RWPE1 (cell line): Measurements from ENCODE around the gene DQX1.
A peak's percentile ranks its signal among the peaks of the same experiment; 100 is the strongest.

ENCODE experiments used
- CTCF ChIA-PET: fragments of 350-600 bp; sonication (Branson Sonifier 250); formaldehyde crosslinking; extraction: SDS; loops from one replicate; lab custom pipeline; 2021; lab: Yijun Ruan, JAX
- POLR2A ChIA-PET: fragments of 400-600 bp; formaldehyde crosslinking; extraction: SDS; loops from one replicate; lab custom pipeline; 2020; ENCODE audit warnings: antibody characterized with exemption; ENCODE audit not compliant: low non-redundant PET; lab: Yijun Ruan, JAX
- DNase-seq: peaks from one replicate; pipeline ENCODE4 v3.0.0; 2012; ENCODE audit warnings: low spot score
- H3K27ac ChIP-seq: fragments of 450-650 bp; 2 replicates; pipeline ENCODE4 v1.5.1; 2017
- TF ChIP-seq, protein P1 (sequence below): fragments of 450-650 bp; conservative IDR thresholded peaks from 2 replicates; pipeline ENCODE4 v1.5.1; 2017; ENCODE audit warnings: low read depth, mild to moderate bottlenecking

Gene DQX1

DNA sequence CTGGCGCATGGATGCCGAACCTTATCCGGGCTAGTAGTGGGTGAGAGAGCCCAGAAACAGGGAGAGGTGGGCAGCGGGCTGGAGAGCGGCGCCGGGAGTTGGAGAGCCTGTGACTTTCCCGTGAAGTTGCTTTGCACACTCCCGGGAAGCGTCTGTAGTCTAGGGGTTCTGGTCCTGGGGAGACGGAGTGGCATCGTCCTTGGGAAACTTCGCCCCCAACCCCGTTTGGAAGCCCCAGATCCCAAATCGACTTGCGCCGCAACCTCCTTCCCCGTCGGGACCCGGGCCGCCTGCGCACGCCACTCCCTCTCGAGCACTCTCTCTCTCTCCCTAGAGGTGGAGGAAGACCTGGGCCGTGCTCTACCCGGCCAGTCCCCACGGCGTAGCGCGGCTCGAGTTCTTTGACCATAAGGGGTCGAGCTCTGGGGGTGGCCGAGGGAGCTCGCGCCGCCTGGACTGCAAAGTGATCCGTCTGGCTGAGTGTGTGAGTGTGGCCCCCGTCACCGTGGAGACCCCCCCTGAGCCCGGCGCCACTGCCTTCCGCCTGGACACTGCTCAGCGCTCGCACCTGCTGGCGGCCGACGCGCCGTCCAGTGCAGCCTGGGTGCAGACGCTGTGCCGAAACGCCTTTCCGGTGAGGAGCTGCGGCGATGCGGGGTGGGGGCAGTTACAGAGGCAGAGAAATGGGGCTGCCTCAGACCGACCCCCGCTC is 28.9 kb upstream of the DQX1 start:
- H3K27ac ChIP-seq = peak overlapping the region; percentile 58
- CTCF ChIA-PET = no interaction called here
- DNase-seq = no peak
- TF ChIP-seq, protein P1, sequence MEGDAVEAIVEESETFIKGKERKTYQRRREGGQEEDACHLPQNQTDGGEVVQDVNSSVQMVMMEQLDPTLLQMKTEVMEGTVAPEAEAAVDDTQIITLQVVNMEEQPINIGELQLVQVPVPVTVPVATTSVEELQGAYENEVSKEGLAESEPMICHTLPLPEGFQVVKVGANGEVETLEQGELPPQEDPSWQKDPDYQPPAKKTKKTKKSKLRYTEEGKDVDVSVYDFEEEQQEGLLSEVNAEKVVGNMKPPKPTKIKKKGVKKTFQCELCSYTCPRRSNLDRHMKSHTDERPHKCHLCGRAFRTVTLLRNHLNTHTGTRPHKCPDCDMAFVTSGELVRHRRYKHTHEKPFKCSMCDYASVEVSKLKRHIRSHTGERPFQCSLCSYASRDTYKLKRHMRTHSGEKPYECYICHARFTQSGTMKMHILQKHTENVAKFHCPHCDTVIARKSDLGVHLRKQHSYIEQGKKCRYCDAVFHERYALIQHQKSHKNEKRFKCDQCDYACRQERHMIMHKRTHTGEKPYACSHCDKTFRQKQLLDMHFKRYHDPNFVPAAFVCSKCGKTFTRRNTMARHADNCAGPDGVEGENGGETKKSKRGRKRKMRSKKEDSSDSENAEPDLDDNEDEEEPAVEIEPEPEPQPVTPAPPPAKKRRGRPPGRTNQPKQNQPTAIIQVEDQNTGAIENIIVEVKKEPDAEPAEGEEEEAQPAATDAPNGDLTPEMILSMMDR = no peak
- POLR2A ChIA-PET = no interaction called here

DNA sequence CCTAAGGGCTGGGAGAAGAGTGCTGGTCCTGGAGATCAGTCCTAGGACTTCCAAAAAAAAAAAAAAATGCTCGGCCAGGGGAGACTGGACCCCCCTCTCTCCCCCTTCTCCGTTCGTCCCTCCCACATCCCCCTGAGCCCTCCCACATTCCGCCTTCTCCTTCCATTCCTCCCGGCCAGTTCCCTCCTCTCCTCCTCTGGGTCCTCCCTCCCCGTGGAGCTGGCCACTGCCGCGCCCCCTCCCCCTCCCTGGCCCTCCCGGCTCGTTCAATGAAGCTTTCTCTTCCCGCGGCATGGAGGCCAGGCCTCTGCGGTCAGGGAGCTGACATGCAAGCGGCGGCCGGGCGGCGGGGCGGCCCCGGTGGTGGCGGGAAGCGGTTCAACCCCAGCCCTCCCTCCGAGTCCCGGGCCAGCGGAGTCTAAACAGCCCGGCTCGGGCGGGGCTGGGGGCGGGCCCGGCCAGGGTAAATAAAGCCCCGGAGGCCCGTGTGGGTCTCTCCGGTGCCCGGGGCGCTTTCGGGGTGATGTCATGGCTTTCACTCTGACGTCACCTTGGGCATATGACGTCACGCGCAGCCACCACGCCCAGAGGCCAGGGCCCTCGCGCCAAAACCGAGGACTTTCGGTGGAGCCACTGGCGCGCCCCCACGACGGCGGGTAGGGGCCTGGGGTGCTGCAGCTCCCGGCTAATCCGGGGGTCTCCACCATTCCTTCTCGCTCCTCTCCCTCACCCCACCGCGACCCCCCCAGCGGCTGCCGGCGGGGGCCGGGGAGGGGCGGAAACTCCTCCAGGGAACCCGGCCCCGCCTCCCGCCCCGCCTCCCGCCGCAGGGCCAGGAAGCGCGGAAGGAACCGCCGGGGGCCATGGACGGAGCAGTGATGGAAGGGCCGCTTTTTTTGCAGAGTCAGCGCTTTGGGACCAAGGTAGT is 28.1 kb upstream of the DQX1 start, which contains the start of the genes DOK1 and LOXL3:
Gene DOK1 (plus strand): TSS at position 829 of the 928 bp plus-strand sequence. CDS start 35 bp downstream, at position 864.
Gene LOXL3 (minus strand): TSS at position 51 of the 928 bp plus-strand sequence. CDS start 1,308 bp downstream, outside the sequence.
- H3K27ac ChIP-seq = peak within 1 kb of the TSS; percentile 58
- DNase-seq = peak; percentile 60
- TF ChIP-seq, protein P1 = no peak
- CTCF ChIA-PET = interaction anchor here (0.6 to 0.7 kb wide), 2 partner anchors 9 to 20 kb away, joined by 3 to 4 read pairs; no protein-coding TSS in a partner anchor
- POLR2A ChIA-PET = no interaction called here

DNA sequence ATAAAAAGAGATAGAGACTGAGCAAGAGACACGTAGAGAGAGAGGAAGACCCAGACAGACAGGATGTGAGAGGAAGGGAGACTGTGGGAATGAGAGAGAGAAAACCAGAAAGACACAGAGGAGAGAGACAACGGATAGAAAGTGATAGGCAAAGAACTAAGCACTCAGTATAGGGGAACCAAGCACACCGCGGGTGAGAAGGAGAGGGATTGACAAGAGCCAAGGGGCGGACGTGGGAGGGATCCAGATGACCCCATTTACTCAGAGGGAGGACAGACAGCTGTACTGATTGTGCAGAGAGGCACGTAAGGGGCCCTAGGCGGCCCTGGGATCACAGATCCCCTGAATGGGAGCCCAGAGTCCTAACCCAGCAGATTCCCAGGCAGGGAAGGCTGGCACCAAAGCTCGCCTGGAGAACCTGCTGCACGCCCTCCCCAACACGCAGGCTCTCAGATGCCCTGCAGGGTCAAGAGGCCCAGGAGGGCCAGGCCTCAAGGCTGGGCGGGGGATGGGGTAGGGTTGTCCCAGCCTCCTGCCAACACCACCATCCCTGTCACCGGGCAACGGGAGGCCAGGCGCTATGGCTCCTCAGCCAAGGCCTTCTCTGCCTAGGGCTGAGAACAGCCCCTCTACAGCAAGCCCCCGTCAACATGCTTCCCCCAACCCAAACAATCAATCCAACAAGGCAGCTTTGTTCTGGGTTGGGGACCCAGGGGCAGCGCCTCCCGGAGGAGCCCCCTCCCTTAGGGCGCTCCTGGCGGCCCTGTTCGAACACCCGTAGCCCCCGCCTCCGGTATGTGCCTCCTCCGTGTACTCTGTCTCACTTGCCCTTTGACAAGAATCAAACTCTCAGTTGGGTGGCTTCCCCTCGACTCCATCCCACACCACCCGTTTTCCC is 27.1 kb upstream of the DQX1 start:
- CTCF ChIA-PET = interaction anchor here (0.6 to 0.7 kb wide), 2 partner anchors 8 to 1509 kb away, joined by 3 read pairs; no protein-coding TSS in a partner anchor
- TF ChIP-seq, protein P1 = no peak
- POLR2A ChIA-PET = no interaction called here
- DNase-seq = no peak
- H3K27ac ChIP-seq = peak overlapping the region; percentile 58

DNA sequence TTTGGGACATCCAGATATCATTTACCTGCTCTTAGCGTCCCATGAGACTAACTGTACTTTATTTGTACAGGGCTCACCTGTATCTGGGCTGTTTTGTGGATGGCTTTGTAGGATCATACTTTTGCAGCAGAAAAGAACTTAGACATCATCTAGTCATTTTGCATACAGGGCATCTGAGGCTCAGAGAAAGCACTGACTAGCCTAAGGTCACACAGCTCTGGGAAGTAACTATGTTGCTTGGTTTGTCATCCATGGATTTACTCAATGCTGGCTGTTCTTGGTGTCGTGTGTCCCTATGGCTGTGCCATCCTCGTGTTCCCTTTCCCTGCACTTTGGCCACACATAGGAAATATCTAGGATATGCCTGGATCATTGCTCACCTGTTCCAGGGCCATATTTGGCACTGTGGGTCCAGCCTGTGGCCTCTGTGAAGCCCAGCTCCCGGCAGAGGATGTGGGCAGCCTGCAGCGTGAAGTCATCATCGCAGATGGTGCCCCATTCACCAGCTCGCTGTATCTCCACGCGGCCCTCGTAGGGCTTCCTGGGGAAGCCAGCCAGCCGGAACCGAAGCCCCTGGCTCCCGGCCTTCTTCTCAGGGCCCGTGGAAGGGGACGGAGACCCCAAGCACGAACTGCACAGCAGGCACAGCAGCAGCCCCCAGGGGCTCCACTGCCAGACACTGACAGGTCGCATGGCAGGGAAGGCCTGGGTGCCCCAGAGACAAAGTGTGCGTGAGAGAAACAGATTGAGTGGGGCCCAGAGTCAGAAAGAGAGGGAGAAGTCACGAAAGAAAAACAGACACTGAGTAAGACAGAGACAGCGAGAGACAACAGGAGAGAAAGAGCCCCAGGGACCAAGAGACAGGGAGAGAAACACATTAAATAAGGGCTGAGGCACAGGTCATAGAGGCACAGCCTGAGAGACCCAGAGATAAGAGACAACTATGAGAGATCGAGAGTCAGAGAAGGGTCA is 26.2 kb upstream of the DQX1 start:
- ChIA-PET POLR2A (interaction anchor here (0.6 kb wide), 1 partner anchor 11 kb away, joined by 4 read pairs; no protein-coding TSS in a partner anchor), CTCF (interaction anchor here (0.5 to 0.7 kb wide), 3 partner anchors 43 to 1508 kb away, joined by 3 to 8 read pairs (median 4); no protein-coding TSS in a partner anchor)
- TF ChIP-seq, protein P1 = no peak
- H3K27ac ChIP-seq = no peak overlapping the region
- DNase-seq = no peak

DNA sequence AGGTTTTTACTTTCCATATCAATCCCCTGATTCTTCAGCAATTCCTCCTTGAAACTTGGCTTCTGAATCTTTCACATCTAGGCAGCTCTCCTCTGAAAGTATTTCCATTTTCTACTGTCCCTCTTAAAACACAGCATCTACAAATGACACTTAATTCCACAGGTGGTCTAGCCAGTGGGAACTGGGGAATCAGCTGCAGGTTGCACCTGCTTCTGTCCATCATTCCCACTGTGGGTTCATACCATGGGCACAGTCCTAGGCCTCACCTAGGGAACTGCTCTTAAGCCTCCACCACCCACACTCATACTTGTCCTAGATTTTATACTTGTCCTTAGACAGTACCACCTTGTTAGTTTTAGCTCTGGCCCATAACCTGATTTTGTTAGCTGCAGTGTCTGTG is 25.5 kb upstream of the DQX1 start:
- TF ChIP-seq, protein P1 = no peak
- CTCF ChIA-PET = interaction anchor here (0.5 to 0.7 kb wide), 2 partner anchors 44 to 424 kb away, joined by 4 to 8 read pairs; no protein-coding TSS in a partner anchor

More for the DNA sequence above, 25.5 kb upstream of the DQX1 start:
- no peak for DNase-seq
- POLR2A ChIA-PET = interaction anchor here (0.6 kb wide), 1 partner anchor 12 kb away, joined by 4 read pairs; no protein-coding TSS in a partner anchor
- no peak overlapping the region for H3K27ac ChIP-seq
